NCI-H774 (cell line): Measurements from ENCODE around the gene CROCC2.

Source experiments
- DNase-seq: peaks from one replicate; lab custom pipeline; 2025; lab: John Stamatoyannopoulos, UW

CROCC2 gene

DNA sequence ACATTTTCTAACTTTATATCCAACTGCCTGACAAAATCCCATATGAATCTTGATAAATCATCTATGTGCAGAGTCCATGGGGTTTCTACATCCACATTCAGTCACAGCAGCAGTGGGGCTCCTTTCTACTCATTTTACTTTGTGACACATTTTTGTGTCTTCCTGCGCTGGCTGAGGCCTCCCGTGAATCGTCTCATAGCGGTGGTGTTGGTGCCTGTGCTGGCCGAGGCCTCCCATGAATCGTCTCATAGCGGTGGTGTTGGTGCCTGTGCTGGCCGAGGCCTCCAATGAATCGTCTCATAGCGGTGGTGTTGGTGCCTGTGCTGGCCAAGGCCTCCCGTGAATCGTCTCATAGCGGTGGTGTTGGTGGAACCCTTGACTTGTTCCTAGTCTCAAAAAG is 109.3 kb downstream of the CROCC2 start:
- no peak for DNase-seq

DNA sequence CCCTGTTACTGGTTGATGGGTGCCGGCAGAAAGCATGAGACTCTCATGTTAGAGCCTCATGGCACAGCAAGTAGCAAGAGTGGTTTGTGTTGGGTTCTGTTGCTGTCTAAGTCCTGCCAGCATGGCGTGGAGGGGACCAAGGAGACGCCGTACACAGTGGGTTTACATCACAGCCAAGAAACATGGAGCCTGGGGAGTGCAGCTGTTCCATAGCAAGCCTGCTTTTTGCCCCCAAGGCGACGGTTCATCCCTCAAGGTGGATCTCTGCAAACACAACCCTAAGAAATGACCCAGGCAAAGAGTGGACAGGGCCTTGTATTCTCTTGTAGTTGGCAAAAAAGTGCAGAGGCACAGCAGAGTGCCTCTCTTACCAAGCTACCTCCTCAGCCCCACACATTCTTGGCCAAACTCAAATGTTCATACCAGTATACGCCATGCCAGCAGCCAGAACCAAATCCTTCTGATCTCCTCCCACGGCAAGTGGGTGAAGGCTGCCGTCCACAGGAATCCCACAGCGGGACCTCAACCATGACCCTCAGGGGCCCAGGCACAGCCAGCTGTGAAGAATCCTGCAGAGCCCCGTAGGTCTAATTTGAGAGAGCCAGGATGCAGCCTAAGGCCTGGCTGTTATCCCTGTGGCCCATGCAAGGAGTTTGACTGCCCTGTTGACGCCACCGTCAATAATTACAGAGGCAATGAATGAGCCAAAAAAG is 111.2 kb downstream of the CROCC2 start:
- DNase-seq, result no peak

DNA sequence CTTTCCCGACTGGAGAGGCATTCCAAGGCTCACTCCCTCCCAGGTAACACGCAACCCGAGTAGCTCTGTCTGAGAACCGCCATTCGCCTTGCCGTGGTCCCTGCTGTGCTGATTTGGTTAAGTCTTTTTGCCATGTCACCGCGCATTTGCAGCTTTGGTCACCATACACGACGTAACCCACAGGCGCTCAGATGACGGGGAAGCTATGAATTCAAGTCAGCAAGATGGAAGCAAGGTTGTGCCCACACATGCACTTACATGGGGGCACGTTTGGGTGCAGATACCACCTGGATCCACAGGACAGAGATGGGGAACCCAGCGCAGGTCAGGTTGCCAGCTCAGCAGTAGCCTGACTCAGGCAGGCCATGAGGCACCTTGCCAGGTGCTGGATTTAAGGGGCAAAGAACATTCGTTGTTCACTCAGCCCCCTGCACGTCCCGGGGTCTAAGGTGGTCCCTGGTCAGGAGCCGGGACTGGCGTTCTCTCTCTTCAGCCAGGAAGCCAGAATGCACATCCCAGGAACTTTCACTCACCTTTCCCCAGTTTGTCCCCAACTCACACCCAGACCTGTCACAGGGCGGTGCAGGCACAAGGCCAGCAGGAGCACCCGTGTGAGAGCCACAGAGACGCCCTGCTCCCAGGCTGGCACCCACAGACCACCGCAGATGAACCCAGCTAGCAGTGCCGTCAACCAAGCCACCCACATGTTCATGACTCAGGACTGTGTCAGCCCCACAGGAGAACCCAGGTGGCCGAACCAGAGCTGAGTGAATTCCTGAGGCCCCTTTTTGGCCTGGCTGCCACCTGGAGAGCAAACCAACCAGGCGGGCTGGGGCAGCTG is 112.1 kb downstream of the CROCC2 start:
- DNase-seq, result no peak

DNA sequence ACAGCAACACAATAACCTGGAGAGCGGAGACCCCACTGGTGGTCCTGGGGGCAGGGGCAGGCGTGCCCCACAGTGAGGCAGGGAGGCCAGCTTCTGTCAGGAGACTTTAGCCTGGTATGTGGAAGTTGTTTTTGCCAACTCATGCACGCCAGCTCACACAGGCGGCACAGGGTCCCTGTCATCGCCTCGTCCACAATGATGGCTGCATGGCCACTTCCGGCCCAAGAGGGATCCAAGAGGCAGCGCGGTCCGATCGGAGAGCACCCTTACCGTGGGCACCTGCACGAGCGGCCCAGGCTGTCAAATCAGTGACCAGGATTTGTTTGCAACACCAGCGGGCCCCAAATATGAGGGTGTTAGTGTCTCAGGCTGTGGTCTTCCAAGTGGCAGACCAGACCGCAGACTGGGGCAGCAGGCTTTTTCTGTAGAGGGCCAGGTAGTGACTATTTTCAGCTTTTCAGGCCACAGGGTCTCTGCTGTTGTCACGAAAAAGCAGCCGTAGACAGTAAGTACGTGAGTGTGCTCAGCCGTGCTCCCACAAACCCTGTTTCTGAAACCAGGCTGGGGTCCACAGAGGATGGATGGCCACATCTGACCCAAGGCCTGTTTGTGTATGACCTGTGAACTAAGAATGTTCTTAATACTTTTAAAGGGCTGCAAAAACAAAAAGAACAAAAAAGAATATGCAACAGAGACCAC is 113.5 kb downstream of the CROCC2 start:
- no peak for DNase-seq

- DNase-seq, result no peak
Measured at GRCh38 chr2:241020201-241020600, 114.1 kb downstream of the CROCC2 start.

DNA sequence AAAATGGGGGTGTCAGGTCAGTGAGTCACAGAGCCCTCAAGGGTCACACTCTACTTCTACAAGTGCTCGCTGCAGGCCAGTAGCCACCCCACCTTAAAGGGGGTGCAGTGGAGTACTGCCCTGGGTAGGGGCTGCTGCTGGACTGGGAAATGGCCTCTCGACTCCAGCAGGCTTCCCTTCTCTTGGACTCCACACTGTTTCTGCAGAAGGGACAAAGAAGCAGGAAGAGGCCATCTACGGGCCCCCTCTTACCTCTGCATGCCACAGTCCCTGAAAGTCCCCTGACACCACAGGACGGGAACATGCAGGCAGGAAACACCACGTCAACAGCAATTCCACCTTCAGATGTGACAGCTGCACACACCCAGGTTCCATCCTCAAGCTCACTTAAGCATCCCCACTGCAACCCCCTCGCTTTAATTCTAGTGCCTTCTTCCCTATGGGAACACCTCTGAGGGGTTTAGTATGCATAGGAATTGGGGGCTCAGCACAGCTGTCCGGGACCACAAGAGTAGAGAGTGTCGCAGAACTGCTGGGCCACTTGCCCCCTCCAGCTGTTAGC is 114.6 kb downstream of the CROCC2 start:
- DNase-seq, result no peak

DNA sequence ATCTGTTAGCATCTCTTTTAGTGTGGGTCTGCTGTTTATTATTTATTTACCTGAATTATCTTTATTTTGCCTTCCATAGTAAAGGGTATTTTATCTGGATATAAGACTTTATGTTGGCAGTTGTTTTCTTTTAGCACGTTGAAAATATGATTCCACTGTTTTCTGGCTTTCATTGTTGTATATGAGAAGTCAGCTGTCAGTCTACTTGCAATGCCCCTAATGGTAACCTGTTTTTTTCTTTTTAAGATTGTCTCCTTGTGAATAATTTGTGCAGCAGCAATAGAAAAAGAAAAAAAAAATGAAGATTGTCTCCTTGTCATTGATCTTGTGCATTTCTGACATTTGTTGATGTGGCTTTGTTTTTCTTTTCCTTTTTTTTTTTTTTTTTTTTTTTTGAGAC is 119.5 kb downstream of the CROCC2 start:
- no peak for DNase-seq

DNA sequence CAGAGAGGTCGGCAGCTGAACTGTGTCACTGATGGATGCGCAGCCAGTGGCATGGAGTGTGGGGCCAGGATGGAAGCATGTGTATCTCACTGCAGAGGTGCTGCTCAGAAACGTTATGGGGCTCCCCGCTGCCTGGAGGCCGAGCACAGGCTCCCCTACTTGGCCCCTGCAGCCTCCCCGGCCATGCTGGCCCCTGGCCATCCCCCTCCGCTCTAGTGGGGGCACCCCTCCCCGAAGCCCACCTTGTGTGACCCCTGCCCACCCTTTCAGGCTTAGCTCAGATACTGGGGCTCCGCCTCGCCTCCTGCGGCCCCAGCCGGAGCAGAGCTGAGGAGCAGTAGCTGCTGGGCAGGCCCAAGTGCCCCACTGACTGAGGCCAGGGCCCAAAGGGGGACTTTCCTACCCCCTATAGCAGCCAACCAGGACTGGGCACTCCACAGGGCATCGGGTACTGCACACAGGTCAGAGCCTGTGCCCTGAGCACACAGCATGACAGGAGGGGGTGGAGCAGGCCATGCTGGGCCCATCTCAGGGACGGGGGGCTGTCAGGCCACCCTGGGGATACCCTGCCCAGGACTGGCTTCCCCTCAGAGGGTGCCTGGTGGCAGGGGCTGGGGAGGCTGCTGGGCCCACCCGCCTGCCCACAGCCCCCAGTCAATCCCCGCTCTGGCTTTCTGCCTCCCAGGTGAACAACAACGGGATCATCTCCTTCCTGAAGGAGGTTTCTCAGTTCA is 123.6 kb downstream of the CROCC2 start:
- no peak for DNase-seq

GRCh38 chr2:241030333-241030680 is 124.2 kb downstream of the CROCC2 start:
- DNase-seq, result no peak

DNA sequence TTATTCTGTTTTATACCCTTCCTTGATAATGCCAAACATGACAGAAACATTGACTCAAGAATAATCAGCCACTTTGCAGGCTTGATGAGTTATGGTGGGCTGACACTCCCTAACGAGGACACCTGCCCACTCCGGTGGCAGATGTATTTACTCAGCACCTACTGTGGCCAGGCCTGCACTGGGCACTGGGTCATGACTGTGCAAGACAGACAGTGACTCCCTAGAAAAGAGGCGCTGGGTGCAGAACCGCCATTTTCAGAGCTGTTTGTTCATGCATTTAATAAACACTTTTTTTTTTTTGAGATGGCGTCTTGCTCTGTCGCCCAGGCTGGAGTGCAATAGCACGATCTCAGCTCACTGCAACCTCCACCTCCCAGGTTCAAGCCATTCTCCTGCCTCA is 124.7 kb downstream of the CROCC2 start:
- peak; percentile 40 for DNase-seq

DNA sequence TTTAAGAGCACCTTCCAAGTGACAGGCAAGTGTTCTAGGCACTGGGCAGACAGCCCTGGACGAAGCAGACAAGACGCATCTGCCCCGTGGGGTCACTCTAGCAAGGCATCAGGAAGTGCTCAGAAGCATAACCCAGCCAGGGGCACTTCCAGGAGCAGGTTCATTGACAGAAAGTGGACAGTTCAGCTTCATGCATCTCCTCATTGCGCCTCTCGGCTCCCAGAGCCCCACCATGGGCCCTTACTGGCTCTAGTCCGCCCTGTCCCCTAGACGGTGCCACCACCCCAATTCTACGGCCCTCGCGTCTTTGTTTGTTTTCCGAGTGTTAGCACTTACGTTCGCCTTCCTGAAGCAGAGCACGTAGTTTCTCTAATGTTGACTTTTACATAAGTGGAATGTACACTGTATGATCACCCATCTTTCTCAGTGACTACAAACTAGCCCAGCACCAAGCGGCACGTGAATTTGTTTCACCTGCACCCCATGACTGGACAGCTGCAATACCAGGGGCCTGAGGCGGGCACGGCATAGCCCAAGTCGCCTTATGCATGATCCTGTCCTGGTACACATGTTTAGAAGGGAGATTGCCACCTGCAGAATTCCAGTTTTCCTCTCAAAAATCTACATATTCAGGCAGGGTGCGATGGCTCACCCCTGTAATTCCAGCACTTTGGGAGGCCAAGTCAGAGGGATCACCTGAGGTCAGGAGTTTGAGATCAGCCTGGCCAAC is 125.5 kb downstream of the CROCC2 start:
- peak; percentile 12 for DNase-seq

- no peak for DNase-seq
Measured at GRCh38 chr2:241033336-241033987, 127.3 kb downstream of the CROCC2 start.

DNA sequence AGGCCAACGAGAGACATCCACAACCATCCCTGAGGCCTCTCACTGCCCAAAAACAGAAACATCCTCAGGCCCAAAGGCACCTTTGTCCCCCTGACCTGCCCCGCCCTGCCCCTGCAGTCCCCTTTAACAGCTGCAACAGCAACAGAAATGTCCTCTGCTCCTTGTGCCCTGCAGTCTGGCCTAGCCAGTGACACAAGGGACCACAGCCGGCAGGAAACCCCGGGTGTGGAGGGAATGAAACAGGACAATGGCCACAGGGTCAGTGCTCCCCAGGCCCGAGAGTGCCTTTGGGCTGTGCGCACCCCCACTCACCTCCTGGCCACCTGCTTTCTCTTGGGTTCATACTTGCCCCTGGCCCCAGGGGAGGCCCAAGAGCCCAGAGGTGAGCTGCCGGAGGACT is 127.9 kb downstream of the CROCC2 start:
- DNase-seq, result no peak

GRCh38 chr2:241034490-241035141 is 128.5 kb downstream of the CROCC2 start:
- DNase-seq, result no peak

- no peak for DNase-seq
Measured at GRCh38 chr2:241035142-241035817, 129.1 kb downstream of the CROCC2 start.

DNA sequence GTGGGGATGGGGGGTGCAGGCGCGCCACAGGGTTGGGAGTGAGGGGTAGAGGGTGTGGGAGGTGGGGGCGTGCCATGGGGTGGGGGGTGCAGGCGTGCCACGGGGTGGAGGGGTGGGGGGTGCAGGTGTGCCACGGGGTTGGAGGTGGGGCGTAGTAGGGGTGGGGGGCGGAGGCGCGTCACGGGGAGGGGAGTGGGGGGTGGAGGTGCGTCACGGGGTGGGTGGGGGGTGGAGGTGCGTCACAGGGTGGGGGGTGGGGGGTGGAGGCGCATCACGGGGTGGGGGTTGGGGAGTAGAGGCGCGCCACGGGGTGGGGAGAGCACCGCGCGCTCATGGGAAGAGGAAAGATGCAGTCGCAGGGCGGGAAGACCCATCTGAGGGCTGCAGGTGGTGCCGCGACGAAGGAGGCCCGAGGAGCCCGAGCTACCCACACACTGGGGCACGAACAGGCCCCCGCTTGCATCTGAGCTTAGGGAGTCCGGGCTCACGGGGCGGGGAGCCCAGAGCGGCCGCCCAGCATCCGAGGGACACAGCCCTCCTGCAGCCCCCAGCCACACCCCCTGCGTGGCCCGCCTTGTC is 129.8 kb downstream of the CROCC2 start:
- DNase-seq, result no peak

- DNase-seq, result no peak
Measured at GRCh38 chr2:241036397-241036963, 130.3 kb downstream of the CROCC2 start.

DNA sequence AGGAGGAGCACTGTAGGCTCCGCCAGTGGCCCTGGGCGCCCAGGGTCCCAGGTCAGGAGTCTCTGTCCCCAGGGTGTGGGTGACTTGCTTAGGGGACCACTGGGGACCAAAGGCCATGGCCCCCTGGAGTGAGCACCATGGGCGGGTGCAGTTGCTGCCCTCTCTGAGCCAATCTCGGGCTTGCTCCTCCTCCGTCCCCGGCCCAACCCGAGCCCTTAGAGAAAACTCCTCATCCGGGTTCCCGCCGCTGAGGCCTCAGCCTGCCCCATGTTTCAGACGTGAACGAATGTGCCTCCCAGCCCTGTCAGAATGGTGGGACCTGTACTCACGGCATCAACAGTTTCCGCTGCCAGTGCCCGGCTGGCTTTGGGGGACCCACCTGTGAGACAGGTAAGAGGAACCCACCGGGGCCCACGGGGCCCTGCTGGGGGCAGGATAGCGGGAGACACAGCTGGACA is 130.9 kb downstream of the CROCC2 start:
- DNase-seq, result no peak

GRCh38 chr2:241037498-241037897 is 131.4 kb downstream of the CROCC2 start:
- DNase-seq, result no peak
